Sigmoid colon (tissue), 4 donors: Measurements from ENCODE around the gene DTD1.

ENCODE experiments used
- EP300 ChIP-seq, 4 donors: sonication (generic); formaldehyde crosslinking; IDR thresholded peaks; one replicate each; pipeline ENCODE4 v1.6.1; 2017; ENCODE audit warnings: antibody characterized with exemption in 4 of 4
- POLR2A ChIP-seq, 2 donors: fragments of 450-650 bp; IDR thresholded peaks; one replicate each; pipeline ENCODE4 v1.6.1; 2016; ENCODE audit warnings: antibody characterized with exemption in 2 of 2, mild to moderate bottlenecking in 2 of 2, moderate library complexity in 2 of 2
- POLR2AphosphoS5 ChIP-seq, 4 donors: sonication (generic); formaldehyde crosslinking; IDR thresholded peaks; one replicate each; pipeline ENCODE4 v1.6.1; 2017; ENCODE audit warnings: antibody characterized with exemption in 4 of 4
- TF ChIP-seq, protein P1 (sequence below), 4 experiments: fragments of 450-650 bp in 3 of 4; fragments of 200-600 bp in 1 of 4; IDR thresholded peaks; one replicate each; pipeline ENCODE4 v1.5.1; 2016 to 2019; ENCODE audit warnings: antibody characterized with exemption in 4 of 4, mild to moderate bottlenecking in 3 of 4, moderate library complexity in 2 of 4

DNA sequence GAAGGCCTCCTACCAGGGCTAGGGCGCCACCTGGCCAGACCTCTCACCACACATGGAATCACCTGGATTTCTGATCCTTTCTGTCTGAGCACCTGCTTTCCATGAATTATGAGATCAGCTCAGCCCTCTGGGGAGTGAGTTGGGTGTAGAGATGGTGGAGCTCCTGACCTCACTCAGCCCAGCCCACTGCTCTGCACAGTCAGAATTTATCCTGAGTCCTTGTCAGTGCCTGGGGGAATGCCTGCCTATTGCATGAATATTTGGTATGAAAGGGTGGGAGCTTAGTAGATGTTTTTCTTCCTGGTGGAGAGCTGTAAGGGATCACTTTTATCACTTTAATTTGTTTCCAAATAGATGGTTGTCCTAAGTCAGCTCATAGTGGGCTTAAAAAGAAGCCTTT is 47.5 kb downstream of the DTD1 start:
- TF ChIP-seq, protein P1, sequence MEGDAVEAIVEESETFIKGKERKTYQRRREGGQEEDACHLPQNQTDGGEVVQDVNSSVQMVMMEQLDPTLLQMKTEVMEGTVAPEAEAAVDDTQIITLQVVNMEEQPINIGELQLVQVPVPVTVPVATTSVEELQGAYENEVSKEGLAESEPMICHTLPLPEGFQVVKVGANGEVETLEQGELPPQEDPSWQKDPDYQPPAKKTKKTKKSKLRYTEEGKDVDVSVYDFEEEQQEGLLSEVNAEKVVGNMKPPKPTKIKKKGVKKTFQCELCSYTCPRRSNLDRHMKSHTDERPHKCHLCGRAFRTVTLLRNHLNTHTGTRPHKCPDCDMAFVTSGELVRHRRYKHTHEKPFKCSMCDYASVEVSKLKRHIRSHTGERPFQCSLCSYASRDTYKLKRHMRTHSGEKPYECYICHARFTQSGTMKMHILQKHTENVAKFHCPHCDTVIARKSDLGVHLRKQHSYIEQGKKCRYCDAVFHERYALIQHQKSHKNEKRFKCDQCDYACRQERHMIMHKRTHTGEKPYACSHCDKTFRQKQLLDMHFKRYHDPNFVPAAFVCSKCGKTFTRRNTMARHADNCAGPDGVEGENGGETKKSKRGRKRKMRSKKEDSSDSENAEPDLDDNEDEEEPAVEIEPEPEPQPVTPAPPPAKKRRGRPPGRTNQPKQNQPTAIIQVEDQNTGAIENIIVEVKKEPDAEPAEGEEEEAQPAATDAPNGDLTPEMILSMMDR (IDR thresholded peaks at IDR 0.05), result no peak
- no peak for TF ChIP-seq POLR2A (IDR thresholded peaks at IDR 0.05)
- TF ChIP-seq POLR2AphosphoS5 (IDR thresholded peaks at IDR 0.05), result no peak
- TF ChIP-seq EP300 (IDR thresholded peaks at IDR 0.05), result no peak
